ENCODE results near the gene CFAP43.

CFAP43 gene

GRCh38 chr10:104130041-104130440, 102.1 kb downstream of the CFAP43 start:
- TF ChIP-seq ZNF565 (CRISPR knock-in tag; conservative IDR thresholded peaks at IDR 0.05; ENCODE audit: low read depth) (no peak), ARNTL (CRISPR knock-in tag; IDR thresholded peaks at IDR 0.05; ENCODE audit: borderline replicate concordance, low read depth) (no peak), TCF4 (CRISPR knock-in tag; IDR thresholded peaks at IDR 0.05; ENCODE audit: borderline replicate concordance) (no peak), ISL1 (CRISPR knock-in tag; IDR thresholded peaks at IDR 0.05) (no peak), PATZ1 (CRISPR knock-in tag; IDR thresholded peaks at IDR 0.05; ENCODE audit: borderline replicate concordance) (no peak), TSHZ2 (CRISPR knock-in tag; IDR thresholded peaks at IDR 0.05) (no peak), GLIS3 (CRISPR knock-in tag; IDR thresholded peaks at IDR 0.05) (no peak), SNAI2 (CRISPR knock-in tag; IDR thresholded peaks at IDR 0.05) (no peak), ESRRG (CRISPR knock-in tag; IDR thresholded peaks at IDR 0.05) (no peak)
- ATAC-seq, result no peak

GRCh38 chr10:104128214-104128613, 104.0 kb downstream of the CFAP43 start:
- TF ChIP-seq RARB (CRISPR knock-in tag; IDR thresholded peaks at IDR 0.05) (no peak), ESRRG (CRISPR knock-in tag; IDR thresholded peaks at IDR 0.05) (no peak), PATZ1 (CRISPR knock-in tag; IDR thresholded peaks at IDR 0.05; ENCODE audit: borderline replicate concordance) (no peak), ZNF70 (CRISPR knock-in tag; IDR thresholded peaks at IDR 0.05) (no peak), TOX (CRISPR knock-in tag; IDR thresholded peaks at IDR 0.05; ENCODE audit: borderline replicate concordance) (no peak), ZNF565 (CRISPR knock-in tag; conservative IDR thresholded peaks at IDR 0.05; ENCODE audit: low read depth) (no peak), POU6F1 (CRISPR knock-in tag; IDR thresholded peaks at IDR 0.05; ENCODE audit: borderline replicate concordance, low read depth) (no peak), SNAI2 (CRISPR knock-in tag; IDR thresholded peaks at IDR 0.05) (no peak), OSR1 (CRISPR knock-in tag; IDR thresholded peaks at IDR 0.05) (no peak), ZNF8 (CRISPR knock-in tag; IDR thresholded peaks at IDR 0.05) (no peak), ISL1 (CRISPR knock-in tag; IDR thresholded peaks at IDR 0.05) (no peak), ZFP30 (CRISPR knock-in tag; IDR thresholded peaks at IDR 0.05) (no peak), TCF4 (CRISPR knock-in tag; IDR thresholded peaks at IDR 0.05; ENCODE audit: borderline replicate concordance) (no peak), PPARA (CRISPR knock-in tag; IDR thresholded peaks at IDR 0.05; ENCODE audit: borderline replicate concordance) (no peak), TSHZ2 (CRISPR knock-in tag; IDR thresholded peaks at IDR 0.05) (no peak)
- TF ChIP-seq, protein P1, sequence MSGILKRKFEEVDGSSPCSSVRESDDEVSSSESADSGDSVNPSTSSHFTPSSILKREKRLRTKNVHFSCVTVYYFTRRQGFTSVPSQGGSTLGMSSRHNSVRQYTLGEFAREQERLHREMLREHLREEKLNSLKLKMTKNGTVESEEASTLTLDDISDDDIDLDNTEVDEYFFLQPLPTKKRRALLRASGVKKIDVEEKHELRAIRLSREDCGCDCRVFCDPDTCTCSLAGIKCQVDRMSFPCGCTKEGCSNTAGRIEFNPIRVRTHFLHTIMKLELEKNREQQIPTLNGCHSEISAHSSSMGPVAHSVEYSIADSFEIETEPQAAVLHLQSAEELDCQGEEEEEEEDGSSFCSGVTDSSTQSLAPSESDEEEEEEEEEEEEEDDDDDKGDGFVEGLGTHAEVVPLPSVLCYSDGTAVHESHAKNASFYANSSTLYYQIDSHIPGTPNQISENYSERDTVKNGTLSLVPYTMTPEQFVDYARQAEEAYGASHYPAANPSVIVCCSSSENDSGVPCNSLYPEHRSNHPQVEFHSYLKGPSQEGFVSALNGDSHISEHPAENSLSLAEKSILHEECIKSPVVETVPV (CRISPR knock-in tag; IDR thresholded peaks at IDR 0.05), result no peak
- ATAC-seq, result no peak
